Naive thymus-derived CD4-positive, alpha-beta T cell (primary cell): Measurements from ENCODE around the gene NUDT3. TPM values are rescaled to one million over a fixed set of nuclear protein-coding genes. Genes with fewer than 3 reads are reported as not detected.

ENCODE experiments used
- ATAC-seq: fragments of 150-1000 bp; cut with Tn5 transposase; 2 replicates; pipeline ENCODE4 v1.10.0; 2021; ENCODE audit warnings: mild to moderate bottlenecking, moderate library complexity
- CTCF ChIA-PET: fragments of 350-600 bp; sonication (Branson Sonifier 250); formaldehyde crosslinking; loops from one replicate; lab custom pipeline; 2021; ENCODE audit warnings: antibody characterized with exemption; lab: Charles Lee
- POLR2A ChIA-PET: fragments of 350-600 bp; sonication (Branson Sonifier 250); formaldehyde crosslinking; loops from one replicate; lab custom pipeline; 2021; ENCODE audit warnings: antibody characterized with exemption, inconsistent platforms; lab: Charles Lee
- DNase-seq, 9 donors: peaks; one replicate each; pipeline versions ENCODE4 v3.0.0 to v3.0.0-alpha.2; 2020 to 2022; ENCODE audit warnings: mixed read lengths in 1 of 9
- H3K27ac ChIP-seq: one replicate; pipeline ENCODE4 v1.7.0; 2013; ENCODE audit warnings: mild to moderate bottlenecking, low read depth, low read length, moderate library complexity
- H3K27me3 ChIP-seq, 2 donors: one replicate each; pipeline ENCODE4 v1.7.0; 2013; ENCODE audit warnings: low read length in 2 of 2, mild to moderate bottlenecking in 2 of 2, moderate library complexity in 2 of 2; ENCODE audit not compliant: control insufficient read depth in 2 of 2, insufficient read depth in 2 of 2
- H3K36me3 ChIP-seq, 3 experiments: 1 replicate in 2 of 3; 2 replicates in 1 of 3; pipeline ENCODE4 v1.7.0; 2013; ENCODE audit warnings: low read length in 3 of 3, mild to moderate bottlenecking in 3 of 3, moderate library complexity in 1 of 3; ENCODE audit not compliant: insufficient read depth in 3 of 3, control insufficient read depth in 2 of 3
- H3K4me1 ChIP-seq, 2 donors: one replicate each; pipeline ENCODE4 v1.7.0; 2013; ENCODE audit warnings: low read length in 2 of 2, mild to moderate bottlenecking in 2 of 2, moderate library complexity in 1 of 2; ENCODE audit not compliant: control insufficient read depth in 2 of 2, insufficient read depth in 2 of 2
- H3K4me3 ChIP-seq: 2 replicates; pipeline ENCODE4 v1.7.0; 2013; ENCODE audit warnings: mild to moderate bottlenecking, low read length
- H3K9me3 ChIP-seq, 3 experiments: 1 replicate in 2 of 3; 2 replicates in 1 of 3; pipeline ENCODE4 v1.7.0; 2013; ENCODE audit warnings: low read length in 3 of 3; ENCODE audit not compliant: control insufficient read depth in 2 of 3
- H3K27ac Mint-ChIP-seq, 9 donors: one replicate each; pipeline ENCODE4 v1.8.0; 2020 to 2022; ENCODE audit warnings: mixed read lengths in 9 of 9, mild to moderate bottlenecking in 8 of 9, moderate library complexity in 5 of 9, inconsistent platforms in 2 of 9
- H3K27me3 Mint-ChIP-seq, 5 donors: one replicate each; pipeline ENCODE4 v1.8.0; 2021 to 2022; ENCODE audit warnings: mixed read lengths in 5 of 5, mild to moderate bottlenecking in 1 of 5
- H3K36me3 Mint-ChIP-seq, 5 donors: one replicate each; pipeline ENCODE4 v1.8.0; 2020 to 2022; ENCODE audit warnings: mixed read lengths in 5 of 5, mild to moderate bottlenecking in 3 of 5, inconsistent platforms in 1 of 5
- H3K4me1 Mint-ChIP-seq, 7 donors: one replicate each; pipeline ENCODE4 v1.8.0; 2020 to 2022; ENCODE audit warnings: mixed read lengths in 7 of 7, mild to moderate bottlenecking in 3 of 7, inconsistent platforms in 1 of 7
- H3K4me3 Mint-ChIP-seq, 10 donors: one replicate each; pipeline ENCODE4 v1.8.0; 2020 to 2022; ENCODE audit warnings: mild to moderate bottlenecking in 10 of 10, mixed read lengths in 10 of 10, moderate library complexity in 6 of 10, inconsistent platforms in 2 of 10
- H3K9me3 Mint-ChIP-seq, 11 donors: one replicate each; pipeline ENCODE4 v1.8.0; 2020 to 2022; ENCODE audit warnings: mixed read lengths in 11 of 11, mild to moderate bottlenecking in 4 of 11, inconsistent platforms in 1 of 11, moderate library complexity in 1 of 11
- intact Hi-C, 2 donors: fragments of 100-400 bp; cut with micrococcal nuclease; formaldehyde crosslinking; loops; one replicate each; pipeline ENCODE4 v1.15.1; 2023
- polyA plus RNA-seq, 2 donors: library from polyadenylated mRNA; unstranded; fragments of 300-500 nt; fragmentation: Illumina TruSeq; gene quantifications; one replicate each; pipeline ENCODE4 v1.2.3, GENCODE V29; 2021
- total RNA-seq, 6 experiments: library from RNA in 5 of 6; stranded (reverse) in 5 of 6; gene quantifications; 1 replicate in 5 of 6; 2 replicates in 1 of 6; pipeline ENCODE4 v1.2.3 and lab custom pipeline; 2021 to 2026

Gene NUDT3
- total and polyA plus RNA-seq, 7 experiments from 2014 or later: 10.4 to 29.7 (median 23.4) TPM

DNA sequence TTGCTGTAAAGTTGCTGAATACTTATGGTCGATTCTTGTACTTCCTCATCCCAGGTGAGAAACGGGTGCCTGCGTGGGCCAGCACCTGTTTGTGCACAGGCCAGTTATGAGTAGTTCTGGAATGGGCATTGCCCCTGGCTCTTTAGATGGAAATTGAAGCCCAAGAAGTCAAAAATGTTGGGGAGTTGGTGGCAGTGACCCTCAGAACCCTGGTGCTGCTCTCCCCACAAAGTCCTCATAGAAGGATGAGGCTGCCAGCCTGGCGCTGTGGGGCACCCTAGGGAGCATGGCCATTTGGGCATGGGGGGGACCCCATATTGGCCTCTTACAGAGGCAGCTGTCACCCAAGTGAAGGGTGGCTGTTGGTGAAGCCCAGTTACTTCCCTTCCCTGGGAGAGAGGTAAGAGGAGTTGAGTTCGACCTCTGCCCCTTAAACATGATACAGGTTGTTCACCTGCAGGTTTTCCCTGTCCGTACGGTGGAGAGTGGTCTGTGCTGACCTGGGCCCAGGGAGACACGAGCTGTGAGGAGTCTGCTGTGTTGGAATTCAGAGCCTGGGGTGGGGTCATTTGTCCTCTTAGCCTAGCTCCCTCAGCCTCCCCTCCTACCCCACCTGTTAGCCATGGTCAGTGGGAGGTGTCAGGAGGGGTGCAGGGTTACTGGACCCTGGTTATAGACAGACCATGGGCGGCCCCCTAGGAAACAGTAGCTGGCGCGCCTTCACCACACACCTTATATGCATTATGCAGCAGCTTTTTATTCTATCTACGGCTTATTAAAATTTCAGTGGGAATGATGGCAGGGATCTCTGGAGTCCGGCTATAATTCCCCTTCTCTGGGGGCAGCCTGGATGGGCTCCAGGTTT, 150.9 kb downstream of the NUDT3 start:
- Mint-ChIP-seq H3K4me3 (peak overlapping the region in 1 of 10 donors; percentile 17), H3K9me3 (no peaks in the 10 kb centered on the region), H3K36me3 (peaks cover 0 to 16% (median 0%) of the 10 kb centered on the region in 5 donors), H3K27me3 (no peaks in the 10 kb centered on the region), H3K27ac (peak overlapping the region in 6 of 9 donors; percentile 43 to 89 (median 70)), H3K4me1 (peaks cover 20 to 75% (median 49%) of the 10 kb centered on the region in 7 donors)
- Histone ChIP-seq H3K4me3 (no peak overlapping the region), H3K4me1 (peaks cover 13 to 16% of the 10 kb centered on the region in 2 donors), H3K9me3 (no peaks in the 10 kb centered on the region), H3K36me3 (peaks cover 3 to 58% (median 8%) of the 10 kb centered on the region in 3 experiments), H3K27ac (no peak overlapping the region), H3K27me3 (no peaks in the 10 kb centered on the region)
- POLR2A ChIA-PET: interaction anchor here (1.7 kb wide), 1 partner anchor 18 kb away, joined by 4 read pairs; no protein-coding TSS in a partner anchor
- no peak for DNase-seq
- intact Hi-C loops: no loop called here
- CTCF ChIA-PET: interaction anchor here (0.7 kb wide), 1 partner anchor 671 kb away, joined by 3 read pairs; no protein-coding TSS in a partner anchor
- no peak for ATAC-seq

- H3K27me3 ChIP-seq: no peaks in the 10 kb centered on the region
- H3K27ac ChIP-seq: peak overlapping the region; percentile 92
- no peaks in the 10 kb centered on the region for H3K27me3 Mint-ChIP-seq
- H3K36me3 ChIP-seq: peaks cover 3 to 58% (median 8%) of the 10 kb centered on the region in 3 experiments
- DNase-seq: no peak
- H3K27ac Mint-ChIP-seq: peak overlapping the region in 8 of 9 donors; percentile 38 to 92 (median 72)
- H3K4me3 Mint-ChIP-seq: peak overlapping the region in 2 of 10 donors; percentile 9 to 51
- no peak for ATAC-seq
- CTCF ChIA-PET: interaction anchor here (0.7 kb wide), 1 partner anchor 368 kb away, joined by 3 read pairs; no protein-coding TSS in a partner anchor
- no peak overlapping the region for H3K4me3 ChIP-seq
- POLR2A ChIA-PET: interaction anchor here (1.0 kb wide), 2 partner anchors 8 to 17 kb away, joined by 3 to 5 read pairs; partner anchors contain the start of gene SMIM29
- no peaks in the 10 kb centered on the region for H3K9me3 Mint-ChIP-seq
- H3K4me1 ChIP-seq: peaks cover 13 to 19% of the 10 kb centered on the region in 2 donors
- intact Hi-C loops: no loop called here
- H3K4me1 Mint-ChIP-seq: peaks cover 20 to 70% (median 54%) of the 10 kb centered on the region in 7 donors
- H3K9me3 ChIP-seq: no peaks in the 10 kb centered on the region
- H3K36me3 Mint-ChIP-seq: peaks cover 0 to 14% (median 0%) of the 10 kb centered on the region in 5 donors
These were observed 151.9 kb downstream of the NUDT3 start for GRCh38 chr6:34240329-34241248.

DNA sequence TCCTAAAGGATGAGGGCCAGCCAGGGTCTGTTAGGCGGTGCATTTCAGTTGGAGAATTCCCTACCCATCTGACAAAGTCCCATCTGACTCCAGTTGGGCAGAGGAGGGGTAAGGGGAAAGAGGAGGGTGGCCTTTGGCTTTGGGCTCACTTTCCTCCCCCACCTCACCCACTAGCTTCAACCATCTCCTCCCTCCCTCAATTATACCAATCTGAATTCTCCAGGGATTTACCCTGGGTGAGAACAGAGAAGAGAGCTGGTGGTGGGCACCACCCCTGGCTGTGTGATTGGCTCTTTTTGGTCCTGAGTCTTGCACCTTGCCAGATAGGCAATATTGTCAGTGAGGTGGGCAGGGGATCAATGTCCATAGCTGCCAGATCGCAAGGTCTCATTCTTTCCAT, 152.6 kb downstream of the NUDT3 start:
- Mint-ChIP-seq H3K36me3 (peaks cover 0 to 12% (median 0%) of the 10 kb centered on the region in 5 donors), H3K27me3 (no peaks in the 10 kb centered on the region), H3K4me1 (peaks cover 20 to 64% (median 54%) of the 10 kb centered on the region in 7 donors), H3K4me3 (peak overlapping the region in 3 of 10 donors; percentile 9 to 87 (median 51)), H3K27ac (peak overlapping the region in 8 of 9 donors; percentile 38 to 92 (median 72)), H3K9me3 (no peaks in the 10 kb centered on the region)
- ATAC-seq: no peak
- ChIA-PET POLR2A (interaction anchor here (0.8 to 1.0 kb wide), 3 partner anchors 8 to 1077 kb away, joined by 3 to 5 read pairs (median 3); partner anchors contain the start of gene SMIM29), CTCF (interaction anchor here (0.7 kb wide), 1 partner anchor 369 kb away, joined by 3 read pairs; no protein-coding TSS in a partner anchor)
- peaks cover 13 to 19% of the 10 kb centered on the region in 2 donors for H3K4me1 ChIP-seq
- H3K4me3 ChIP-seq: no peak overlapping the region
- no peaks in the 10 kb centered on the region for H3K9me3 ChIP-seq
- peaks cover 3 to 58% (median 8%) of the 10 kb centered on the region in 3 experiments for H3K36me3 ChIP-seq
- peak overlapping the region; percentile 92 for H3K27ac ChIP-seq
- no peak for DNase-seq
- H3K27me3 ChIP-seq: no peaks in the 10 kb centered on the region
- intact Hi-C loops: loop anchor here (5.0 to 10.0 kb wide), 9 partner anchors 58 to 1398 kb away; partner anchors contain the start of genes ANKS1A (in 2 of the 2), TAF11 (in 2 of the 2), ILRUN (in 1 of the 2) and ITPR3 (in 1 of the 2)

GRCh38 chr6:34239500-34239825, 153.0 kb downstream of the NUDT3 start:
- no peaks in the 10 kb centered on the region for H3K27me3 ChIP-seq
- H3K36me3 ChIP-seq: peaks cover 3 to 54% (median 8%) of the 10 kb centered on the region in 3 experiments
- intact Hi-C loops: loop anchor here (5.0 to 10.0 kb wide), 9 partner anchors 57 to 1397 kb away; partner anchors contain the start of genes ANKS1A (in 2 of the 2), TAF11 (in 2 of the 2), ILRUN (in 1 of the 2) and ITPR3 (in 1 of the 2)
- POLR2A ChIA-PET: interaction anchor here (0.8 kb wide), 1 partner anchor 1078 kb away, joined by 3 read pairs; no protein-coding TSS in a partner anchor
- H3K9me3 ChIP-seq: no peaks in the 10 kb centered on the region
- H3K4me1 ChIP-seq: peaks cover 13 to 19% of the 10 kb centered on the region in 2 donors
- CTCF ChIA-PET: interaction anchor here (0.7 kb wide), 1 partner anchor 369 kb away, joined by 3 read pairs; no protein-coding TSS in a partner anchor
- Mint-ChIP-seq H3K27me3 (no peaks in the 10 kb centered on the region), H3K4me1 (peaks cover 21 to 63% (median 55%) of the 10 kb centered on the region in 7 donors), H3K4me3 (peak overlapping the region in 7 of 10 donors; percentile 48 to 92 (median 83)), H3K9me3 (no peaks in the 10 kb centered on the region), H3K36me3 (peaks cover 0 to 12% (median 0%) of the 10 kb centered on the region in 5 donors), H3K27ac (peak overlapping the region in 7 of 9 donors; percentile 38 to 92 (median 75))
- no peak for DNase-seq
- no peak for ATAC-seq
- no peak overlapping the region for H3K4me3 ChIP-seq
- peak overlapping the region; percentile 92 for H3K27ac ChIP-seq

DNA sequence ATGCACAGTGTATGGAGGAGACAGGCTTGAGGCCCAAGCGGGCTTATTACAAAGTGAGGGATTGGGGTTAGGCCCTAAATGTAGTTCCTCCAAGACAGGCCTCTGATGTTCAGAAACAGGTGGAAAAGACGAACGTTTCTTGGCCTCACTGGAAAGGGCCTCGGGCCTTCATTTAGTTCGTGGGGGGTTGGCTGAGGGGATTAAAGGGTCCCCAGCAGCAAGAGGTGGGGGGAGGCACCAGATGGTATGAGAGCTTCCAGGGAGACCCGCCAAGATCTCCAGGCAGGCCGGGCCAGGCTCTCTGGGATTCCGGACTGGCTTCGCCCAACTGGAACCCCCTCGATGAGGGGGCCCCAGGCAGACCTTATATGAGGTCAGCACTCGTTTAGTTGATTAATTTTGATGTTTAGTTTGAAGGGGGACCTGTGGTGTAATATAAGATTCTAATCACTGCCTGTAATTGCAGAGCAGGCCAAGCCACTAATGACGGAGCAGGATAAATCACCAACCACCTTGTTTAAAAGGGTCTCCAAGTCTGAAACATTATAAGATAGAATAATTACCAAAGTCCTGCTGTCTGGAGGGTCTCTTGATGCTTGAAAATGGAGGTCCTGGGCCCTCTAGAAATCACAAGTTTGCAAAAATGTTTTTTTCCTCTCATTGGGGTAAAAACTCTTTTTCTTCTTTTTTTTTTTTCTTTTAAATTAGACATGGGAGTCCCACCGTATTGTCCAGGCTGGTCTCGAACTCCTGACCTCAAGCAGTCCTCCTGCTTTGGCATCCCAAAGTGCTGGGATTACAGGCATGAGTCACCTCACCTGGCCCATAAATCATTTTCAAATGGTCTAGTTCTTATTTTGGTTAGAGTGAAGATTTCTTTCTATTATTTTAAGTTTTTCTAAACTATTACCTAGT, 153.6 kb downstream of the NUDT3 start:
- Histone ChIP-seq H3K4me1 (peaks cover 13 to 19% of the 10 kb centered on the region in 2 donors), H3K9me3 (no peaks in the 10 kb centered on the region), H3K36me3 (peaks cover 3 to 47% (median 8%) of the 10 kb centered on the region in 3 experiments), H3K4me3 (peak overlapping the region; percentile 65), H3K27ac (peak overlapping the region; percentile 92), H3K27me3 (no peaks in the 10 kb centered on the region)
- DNase-seq: peak in 1 of 9 donors; percentile 11
- intact Hi-C loops: loop anchor here (5.0 to 10.0 kb wide), 9 partner anchors 57 to 1397 kb away; partner anchors contain the start of genes ANKS1A (in 2 of the 2), TAF11 (in 2 of the 2), ILRUN (in 1 of the 2) and ITPR3 (in 1 of the 2)
- CTCF ChIA-PET: no interaction called here
- H3K27ac Mint-ChIP-seq: peak overlapping the region; percentile 60 to 95 (median 91)
- H3K27me3 Mint-ChIP-seq: no peaks in the 10 kb centered on the region
- ATAC-seq: no peak
- POLR2A ChIA-PET: no interaction called here
- peak overlapping the region; percentile 75 to 92 (median 88) for H3K4me3 Mint-ChIP-seq
- H3K4me1 Mint-ChIP-seq: peaks cover 27 to 66% (median 54%) of the 10 kb centered on the region in 7 donors
- H3K36me3 Mint-ChIP-seq: peaks cover 0 to 12% (median 0%) of the 10 kb centered on the region in 5 donors
- H3K9me3 Mint-ChIP-seq: no peaks in the 10 kb centered on the region
